ENCODE data around the gene CAMK1G. TPM values are rescaled to one million over a fixed set of nuclear protein-coding genes. Genes with fewer than 3 reads are reported as not detected.

CAMK1G gene
- polyA plus RNA-seq, 1 donor from 2014 or later, result 3.0 TPM

GRCh38 chr1:209539576-209539975 lies 43.9 kb upstream of the CAMK1G start:
- Histone ChIP-seq H4K20me1 (ENCODE audit: insufficient read depth) (no peaks in the 10 kb centered on the region), H3K9me3 (ENCODE audit: low read length) (no peaks in the 10 kb centered on the region), H3K27ac (ENCODE audit: low read length) (no peak overlapping the region), H3K79me2 (replicated peaks; ENCODE audit: insufficient read depth, low read length) (no peaks in the 10 kb centered on the region), H3K4me2 (ENCODE audit: low read length) (no peak overlapping the region), H3K9me2 (ENCODE audit: insufficient read depth, low read length) (no peaks in the 10 kb centered on the region), H2AFZ (ENCODE audit: low read depth, low read length) (no peak overlapping the region), H3K27me3 (ENCODE audit: insufficient read depth, low read depth, low read length) (no peaks in the 10 kb centered on the region), H3K36me3 (ENCODE audit: insufficient read depth, low read length) (no peaks in the 10 kb centered on the region), H3K9ac (ENCODE audit: low read length) (no peak overlapping the region), H3F3A (ENCODE audit: insufficient read depth, low read length, poor library complexity, severe bottlenecking) (no peaks in the 10 kb centered on the region), H3K4me3 (ENCODE audit: low read length) (no peak overlapping the region)
- TF ChIP-seq EZH2 (IDR thresholded peaks at IDR 0.05; ENCODE audit: borderline replicate concordance, insufficient read depth, low read length, poor library complexity, severe bottlenecking) (no peak), REST (IDR thresholded peaks at IDR 0.05; ENCODE audit: borderline replicate concordance) (no peak), CTCF (IDR thresholded peaks at IDR 0.05; ENCODE audit: poor library complexity, severe bottlenecking) (no peak), MXI1 (conservative IDR thresholded peaks at IDR 0.05; ENCODE audit: poor library complexity, severe bottlenecking) (no peak), POLR2AphosphoS5 (IDR thresholded peaks at IDR 0.05) (no peak)

- H3K36me3 ChIP-seq (ENCODE audit: insufficient read depth, low read length), result no peaks in the 10 kb centered on the region
- H3K9me3 ChIP-seq (ENCODE audit: low read length), result no peaks in the 10 kb centered on the region
- no peak overlapping the region for H3K9ac ChIP-seq (ENCODE audit: low read length)
- TF ChIP-seq CTCF (IDR thresholded peaks at IDR 0.05; ENCODE audit: poor library complexity, severe bottlenecking) (no peak), RAD21 (conservative IDR thresholded peaks at IDR 0.05) (no peak), MXI1 (conservative IDR thresholded peaks at IDR 0.05; ENCODE audit: poor library complexity, severe bottlenecking) (no peak), SMC3 (conservative IDR thresholded peaks at IDR 0.05; ENCODE audit: poor library complexity) (no peak), TAF1 (IDR thresholded peaks at IDR 0.05; ENCODE audit: low read depth) (no peak), POLR2AphosphoS5 (IDR thresholded peaks at IDR 0.05) (no peak), EP300 (conservative IDR thresholded peaks at IDR 0.05; ENCODE audit: poor library complexity, severe bottlenecking) (no peak), EZH2 (IDR thresholded peaks at IDR 0.05; ENCODE audit: borderline replicate concordance, insufficient read depth, low read length, poor library complexity, severe bottlenecking) (no peak)
- no peaks in the 10 kb centered on the region for H3K27me3 ChIP-seq (ENCODE audit: insufficient read depth, low read depth, low read length)
- H3K4me3 ChIP-seq (ENCODE audit: low read length), result no peak overlapping the region
- H3K27ac ChIP-seq (ENCODE audit: low read length), result no peak overlapping the region
- no peak overlapping the region for H3K4me2 ChIP-seq (ENCODE audit: low read length)
- H3K9me2 ChIP-seq (ENCODE audit: insufficient read depth, low read length), result no peaks in the 10 kb centered on the region
- H2AFZ ChIP-seq (ENCODE audit: low read depth, low read length), result no peak overlapping the region
- H3K79me2 ChIP-seq (replicated peaks; ENCODE audit: insufficient read depth, low read length), result no peaks in the 10 kb centered on the region
- no peaks in the 10 kb centered on the region for H4K20me1 ChIP-seq (ENCODE audit: insufficient read depth)
- H3F3A ChIP-seq (ENCODE audit: insufficient read depth, low read length, poor library complexity, severe bottlenecking), result no peaks in the 10 kb centered on the region
Measured at GRCh38 chr1:209542585-209542984, 40.9 kb upstream of the CAMK1G start.
